Dendritic cell treated with granulocyte-macrophage colony-stimulating factor and Interleukin-4, amounts not matched to agents 40 ng/mL and 50 ng/mL, for 4 days (primary cell): ENCODE measurements around the gene WDR48.

Experiments
- H3K27ac Mint-ChIP-seq: one replicate; pipeline ENCODE4 v1.8.0; 2022; ENCODE audit warnings: mild to moderate bottlenecking, mixed read lengths
- H3K27me3 Mint-ChIP-seq: one replicate; pipeline ENCODE4 v1.8.0; 2022; ENCODE audit warnings: mild to moderate bottlenecking, mixed read lengths
- H3K36me3 Mint-ChIP-seq: one replicate; pipeline ENCODE4 v1.8.0; 2022; ENCODE audit warnings: low read depth, mixed read lengths
- H3K4me1 Mint-ChIP-seq: one replicate; pipeline ENCODE4 v1.8.0; 2022; ENCODE audit warnings: low read depth, mixed read lengths
- H3K4me3 Mint-ChIP-seq: one replicate; pipeline ENCODE4 v1.8.0; 2022; ENCODE audit warnings: mild to moderate bottlenecking, moderate library complexity, mixed read lengths
- H3K9me3 Mint-ChIP-seq: one replicate; pipeline ENCODE4 v1.8.0; 2022; ENCODE audit warnings: mixed read lengths
- intact Hi-C: fragments of 100-400 bp; cut with micrococcal nuclease; formaldehyde crosslinking; loops from one replicate; pipeline ENCODE4 v1.15.0; 2022

Gene WDR48

DNA sequence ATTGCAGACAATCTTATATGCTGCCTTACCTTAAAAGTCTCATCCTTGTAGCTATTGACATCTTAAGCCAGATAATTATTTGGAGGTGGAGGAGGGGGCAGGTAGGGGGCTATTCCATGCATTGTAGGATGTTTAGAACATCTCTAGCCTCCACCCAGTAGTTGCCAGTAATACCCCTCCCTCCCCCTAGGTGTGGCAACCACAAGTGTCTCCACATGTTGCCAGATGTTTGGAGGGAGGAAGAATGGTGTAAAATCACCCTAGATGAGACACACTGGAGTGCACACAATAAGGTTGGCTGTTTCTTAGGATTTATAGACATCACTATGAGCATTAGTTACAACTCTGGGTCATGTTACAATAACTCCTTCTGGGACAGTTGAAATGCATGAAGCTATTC is 28.2 kb downstream of the WDR48 start:
- Mint-ChIP-seq H3K4me1 (peaks cover 12% of the 10 kb centered on the region), H3K4me3 (no peak overlapping the region), H3K27ac (no peak overlapping the region), H3K36me3 (peaks cover 79% of the 10 kb centered on the region), H3K27me3 (no peaks in the 10 kb centered on the region), H3K9me3 (no peaks in the 10 kb centered on the region)
- intact Hi-C loops = no loop called here

- no peak overlapping the region for H3K27ac Mint-ChIP-seq
- H3K4me1 Mint-ChIP-seq = peaks cover 8% of the 10 kb centered on the region
- H3K27me3 Mint-ChIP-seq = no peaks in the 10 kb centered on the region
- no peaks in the 10 kb centered on the region for H3K9me3 Mint-ChIP-seq
- intact Hi-C loops = no loop called here
- H3K4me3 Mint-ChIP-seq = no peak overlapping the region
- H3K36me3 Mint-ChIP-seq = peaks cover 80% of the 10 kb centered on the region
These were observed 31.0 kb downstream of the WDR48 start for GRCh38 chr3:39082666-39083313.

DNA sequence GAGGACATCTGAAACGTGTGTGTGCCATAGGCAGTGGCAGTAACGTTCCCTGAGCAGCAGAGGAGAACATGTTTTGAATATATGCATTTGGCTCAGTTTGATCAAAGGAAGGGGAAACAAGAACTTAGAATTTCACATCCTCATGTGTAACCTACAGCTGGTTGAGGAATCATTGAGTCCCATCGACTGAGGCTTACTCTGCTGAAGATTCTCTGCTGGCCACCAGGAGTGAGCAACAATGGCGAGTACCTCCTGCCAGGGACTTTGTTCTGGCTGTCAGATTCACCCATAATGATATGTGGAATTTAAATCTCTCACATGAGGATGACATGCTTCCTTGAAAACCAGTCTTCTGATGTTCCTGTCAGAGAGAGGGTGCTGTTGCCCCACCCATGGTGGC is 34.3 kb downstream of the WDR48 start:
- intact Hi-C loops = no loop called here
- peaks cover 92% of the 10 kb centered on the region for H3K36me3 Mint-ChIP-seq

DNA sequence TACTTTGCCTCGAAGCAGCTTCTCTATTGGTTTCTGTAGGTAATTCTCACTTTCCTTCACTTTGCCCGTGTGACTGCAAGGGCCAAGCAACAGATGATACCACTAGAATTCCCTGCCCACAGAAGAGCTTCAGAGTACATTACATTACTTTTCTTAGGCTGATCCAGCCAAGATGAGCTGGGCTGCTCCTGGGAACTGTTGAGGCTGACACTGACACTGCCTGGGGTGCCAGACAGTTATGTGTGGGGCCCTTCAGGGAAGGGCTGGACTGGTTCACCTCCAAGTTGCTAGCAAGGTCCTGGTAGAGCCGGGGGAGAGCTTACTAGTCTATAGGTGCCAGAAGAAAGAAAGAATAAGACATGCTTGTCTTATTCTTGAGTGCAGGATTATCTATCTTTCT is 36.6 kb downstream of the WDR48 start:
- no peaks in the 10 kb centered on the region for H3K9me3 Mint-ChIP-seq
- H3K27ac Mint-ChIP-seq = no peak overlapping the region
- intact Hi-C loops = no loop called here
- H3K36me3 Mint-ChIP-seq = peaks cover 87% of the 10 kb centered on the region
- no peaks in the 10 kb centered on the region for H3K4me1 Mint-ChIP-seq
- H3K4me3 Mint-ChIP-seq = no peak overlapping the region
- no peaks in the 10 kb centered on the region for H3K27me3 Mint-ChIP-seq

More for the DNA sequence above, 34.3 kb downstream of the WDR48 start:
- Mint-ChIP-seq H3K27me3 (no peaks in the 10 kb centered on the region), H3K4me3 (no peak overlapping the region), H3K4me1 (peaks cover 8% of the 10 kb centered on the region), H3K27ac (no peak overlapping the region), H3K9me3 (no peaks in the 10 kb centered on the region)

DNA sequence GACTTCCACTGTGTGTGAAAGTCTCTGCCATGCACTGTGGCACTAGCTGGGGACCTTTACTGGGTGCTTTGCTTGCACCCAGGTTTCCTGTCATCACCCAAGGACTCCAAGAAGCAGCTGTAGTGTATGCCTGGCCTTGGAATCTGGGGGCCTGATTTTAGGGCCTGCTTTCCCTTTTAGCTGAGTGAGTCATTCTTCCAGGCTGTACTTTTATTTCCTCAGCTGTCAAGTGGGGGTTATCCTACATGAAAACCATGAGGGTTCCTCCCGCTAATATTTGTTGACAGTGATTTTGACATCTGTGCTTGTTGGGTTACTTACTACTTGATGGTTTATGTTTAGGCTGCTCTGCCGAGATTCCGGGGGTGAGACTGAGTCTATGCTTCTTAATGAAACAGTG is 37.1 kb downstream of the WDR48 start:
- no peaks in the 10 kb centered on the region for H3K9me3 Mint-ChIP-seq
- no peak overlapping the region for H3K27ac Mint-ChIP-seq
- H3K4me3 Mint-ChIP-seq = no peak overlapping the region
- no peaks in the 10 kb centered on the region for H3K4me1 Mint-ChIP-seq
- intact Hi-C loops = no loop called here
- peaks cover 87% of the 10 kb centered on the region for H3K36me3 Mint-ChIP-seq
- no peaks in the 10 kb centered on the region for H3K27me3 Mint-ChIP-seq

DNA sequence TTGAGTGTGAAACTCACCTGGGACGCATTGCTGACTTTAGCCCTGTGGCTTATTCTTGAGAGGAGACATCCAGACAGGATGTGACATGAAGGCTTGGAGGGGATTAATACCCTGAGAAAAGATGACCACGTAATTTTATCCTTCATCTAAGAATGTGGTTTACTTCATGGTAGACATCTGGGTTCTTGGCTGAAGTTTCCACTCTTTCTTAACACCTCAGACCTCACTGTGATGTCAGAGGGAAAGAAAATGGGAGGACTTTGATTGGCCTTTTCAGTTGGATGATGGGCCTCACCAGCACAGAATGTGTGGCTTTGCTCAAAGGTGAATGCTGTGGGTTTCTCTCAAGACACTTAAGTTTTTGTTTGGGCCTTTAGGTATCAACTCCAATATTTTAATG is 39.1 kb downstream of the WDR48 start:
- Mint-ChIP-seq H3K9me3 (no peaks in the 10 kb centered on the region), H3K36me3 (peaks cover 94% of the 10 kb centered on the region), H3K27me3 (no peaks in the 10 kb centered on the region), H3K4me1 (no peaks in the 10 kb centered on the region), H3K4me3 (no peak overlapping the region), H3K27ac (no peak overlapping the region)
- intact Hi-C loops = no loop called here

- Mint-ChIP-seq H3K4me1 (no peaks in the 10 kb centered on the region), H3K27me3 (no peaks in the 10 kb centered on the region), H3K4me3 (no peak overlapping the region), H3K27ac (no peak overlapping the region), H3K36me3 (peaks cover 94% of the 10 kb centered on the region), H3K9me3 (no peaks in the 10 kb centered on the region)
- intact Hi-C loops = no loop called here
These were observed 43.2 kb downstream of the WDR48 start for GRCh38 chr3:39094851-39095677.

GRCh38 chr3:39095778-39096177 is 44.0 kb downstream of the WDR48 start:
- peaks cover 94% of the 10 kb centered on the region for H3K36me3 Mint-ChIP-seq
- intact Hi-C loops = no loop called here
- H3K27ac Mint-ChIP-seq = no peak overlapping the region
- no peaks in the 10 kb centered on the region for H3K4me1 Mint-ChIP-seq
- H3K9me3 Mint-ChIP-seq = no peaks in the 10 kb centered on the region
- no peak overlapping the region for H3K4me3 Mint-ChIP-seq
- H3K27me3 Mint-ChIP-seq = no peaks in the 10 kb centered on the region

DNA sequence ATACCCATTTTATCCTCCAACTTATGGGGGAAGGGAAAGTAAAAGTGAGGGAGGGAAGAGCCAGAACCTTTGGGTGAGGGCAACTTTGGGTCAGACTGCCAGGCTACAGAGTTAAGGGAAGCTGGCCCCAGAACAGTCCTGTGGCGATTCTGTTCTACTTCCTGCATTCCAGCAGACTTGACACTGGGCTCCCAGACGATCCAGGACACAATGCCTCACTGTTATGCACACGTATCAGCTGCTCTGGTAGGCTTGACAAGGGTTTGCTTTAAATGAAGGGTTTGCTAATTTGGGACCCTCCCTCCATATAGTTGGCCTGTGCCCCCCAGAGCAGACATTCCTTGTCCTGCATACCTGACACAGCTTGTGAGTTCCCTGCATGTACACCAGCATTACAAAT is 45.0 kb downstream of the WDR48 start:
- intact Hi-C loops = no loop called here
- H3K4me1 Mint-ChIP-seq = peaks cover 7% of the 10 kb centered on the region
- no peak overlapping the region for H3K4me3 Mint-ChIP-seq
- H3K9me3 Mint-ChIP-seq = no peaks in the 10 kb centered on the region
- peaks cover 94% of the 10 kb centered on the region for H3K36me3 Mint-ChIP-seq
- H3K27me3 Mint-ChIP-seq = no peaks in the 10 kb centered on the region
- H3K27ac Mint-ChIP-seq = no peak overlapping the region

DNA sequence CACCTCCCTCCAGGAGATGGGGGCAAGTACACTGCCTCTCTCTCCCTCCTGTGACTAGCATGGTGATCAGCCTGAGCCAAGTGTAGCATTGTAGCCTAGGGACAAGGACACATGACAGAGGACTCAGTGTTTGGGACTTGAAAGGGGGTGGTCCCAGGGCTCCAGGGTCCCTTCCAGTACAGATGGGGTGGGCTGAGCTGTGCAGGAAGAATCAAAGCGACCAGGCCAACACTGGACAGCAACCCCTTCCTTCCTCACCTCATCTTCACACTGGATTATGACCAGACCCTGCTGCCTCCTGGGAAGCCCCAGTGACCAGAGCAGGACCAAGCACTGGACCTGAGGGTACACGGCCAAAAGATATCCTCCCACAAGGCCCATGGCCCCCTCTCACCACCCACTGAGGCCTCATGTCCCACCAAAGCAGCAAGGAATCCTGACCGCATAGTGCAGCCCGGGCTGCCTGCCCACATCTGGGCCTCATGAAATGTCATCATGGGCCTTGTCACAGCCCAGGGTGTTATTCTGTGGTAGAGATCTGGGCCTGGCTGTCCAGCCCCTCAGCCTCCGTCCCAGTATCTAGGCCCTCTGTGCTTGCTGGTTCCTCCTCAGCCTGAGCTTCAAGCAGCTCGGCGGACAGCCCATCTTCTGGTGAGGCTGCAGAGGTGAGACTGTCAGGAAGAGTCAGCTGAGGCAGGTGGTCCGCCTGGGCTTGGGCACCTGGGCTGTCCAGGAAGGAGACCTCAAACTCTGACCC is 46.1 kb downstream of the WDR48 start:
- Mint-ChIP-seq H3K27ac (no peak overlapping the region), H3K9me3 (no peaks in the 10 kb centered on the region), H3K27me3 (no peaks in the 10 kb centered on the region), H3K4me1 (peaks cover 15% of the 10 kb centered on the region), H3K36me3 (peaks cover 92% of the 10 kb centered on the region), H3K4me3 (no peak overlapping the region)
- intact Hi-C loops = no loop called here

DNA sequence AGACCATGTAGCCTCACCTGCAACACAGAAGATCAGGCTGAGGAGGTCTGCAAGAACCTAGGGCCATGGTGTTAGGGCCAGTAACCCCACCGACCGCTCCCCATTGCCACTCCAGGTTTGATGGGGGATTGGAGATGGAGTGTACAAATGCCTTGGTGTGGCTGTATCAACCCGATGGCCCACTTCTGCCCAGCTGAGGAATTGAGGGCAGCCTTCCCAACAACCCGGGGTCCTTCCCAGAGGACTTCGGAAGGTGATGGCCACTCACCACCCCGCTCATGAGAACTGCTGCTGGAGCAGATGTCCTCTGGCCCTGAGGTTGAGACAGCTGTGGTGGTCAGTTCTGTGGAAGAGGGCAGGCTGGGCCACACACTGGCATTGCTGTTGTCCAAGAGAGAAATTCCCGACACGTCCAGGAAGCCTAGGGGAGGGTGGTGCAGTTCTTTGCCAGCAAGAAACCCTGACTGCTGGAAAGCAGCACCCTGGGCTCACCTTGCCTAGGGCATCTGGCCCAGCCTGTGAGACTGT is 46.7 kb downstream of the WDR48 start:
- H3K4me3 Mint-ChIP-seq = no peak overlapping the region
- peaks cover 21% of the 10 kb centered on the region for H3K4me1 Mint-ChIP-seq
- intact Hi-C loops = no loop called here
- no peaks in the 10 kb centered on the region for H3K9me3 Mint-ChIP-seq
- peaks cover 92% of the 10 kb centered on the region for H3K36me3 Mint-ChIP-seq
- H3K27me3 Mint-ChIP-seq = no peaks in the 10 kb centered on the region
- H3K27ac Mint-ChIP-seq = no peak overlapping the region

DNA sequence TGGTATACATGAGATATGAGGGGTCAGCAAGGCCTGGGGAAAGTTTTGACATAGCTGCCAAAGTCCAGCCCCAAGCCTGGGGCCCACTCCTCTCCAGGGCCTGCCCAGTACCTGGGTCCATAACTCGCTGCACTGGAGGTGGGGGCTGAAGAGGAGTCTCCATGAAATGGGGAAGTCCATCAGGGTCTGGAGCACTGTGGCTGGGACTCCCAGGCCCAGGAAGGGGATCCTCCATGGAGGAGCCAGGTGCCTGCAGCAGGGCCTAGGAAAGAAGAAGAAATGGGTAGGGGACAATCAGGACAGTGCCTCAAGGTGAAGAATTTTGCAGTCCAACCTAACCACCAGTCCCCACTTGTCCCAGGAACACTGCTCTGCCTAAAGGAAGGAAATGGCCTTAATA is 47.4 kb downstream of the WDR48 start:
- H3K27me3 Mint-ChIP-seq = no peaks in the 10 kb centered on the region
- H3K4me3 Mint-ChIP-seq = no peak overlapping the region
- peaks cover 89% of the 10 kb centered on the region for H3K36me3 Mint-ChIP-seq
- H3K9me3 Mint-ChIP-seq = no peaks in the 10 kb centered on the region
- intact Hi-C loops = no loop called here
- H3K4me1 Mint-ChIP-seq = peaks cover 28% of the 10 kb centered on the region
- no peak overlapping the region for H3K27ac Mint-ChIP-seq

DNA sequence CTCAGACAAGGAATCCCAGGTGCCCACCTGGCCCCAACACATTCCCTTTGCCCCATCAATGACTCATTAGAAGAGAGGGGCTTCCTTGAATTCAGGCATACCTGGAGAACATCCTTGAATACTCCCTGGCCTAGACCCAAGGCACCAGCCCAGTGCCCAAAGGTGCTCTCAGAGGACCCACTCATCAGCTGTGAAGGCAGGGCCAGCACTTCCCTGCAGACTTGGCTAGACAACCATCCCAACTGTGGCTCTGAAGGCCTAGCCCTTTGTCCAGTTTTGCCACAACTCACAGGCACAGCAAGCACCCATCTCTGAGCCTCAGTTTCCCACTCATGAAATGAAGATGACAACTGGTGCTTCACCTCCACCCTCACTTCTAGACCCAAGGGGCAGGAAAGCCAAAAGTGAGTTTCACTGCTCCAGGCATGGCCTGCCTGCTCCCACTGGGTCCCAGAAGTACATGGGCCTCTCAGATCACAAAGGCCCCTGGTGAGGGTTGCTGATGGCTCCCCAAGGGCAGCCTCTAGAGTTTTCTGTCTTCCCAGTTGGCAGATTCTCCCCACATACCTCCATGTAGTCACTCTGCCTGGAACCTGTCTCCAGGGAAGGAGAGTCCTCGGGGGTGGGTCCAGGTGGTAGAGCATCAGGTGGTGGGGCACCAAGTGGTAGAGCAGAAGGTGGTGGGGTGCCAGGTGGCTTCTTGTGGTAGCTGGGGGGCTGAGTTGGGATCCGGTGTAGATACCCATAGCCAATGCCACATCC is 48.1 kb downstream of the WDR48 start:
- no peak overlapping the region for H3K4me3 Mint-ChIP-seq
- H3K27me3 Mint-ChIP-seq = no peaks in the 10 kb centered on the region
- H3K36me3 Mint-ChIP-seq = peaks cover 85% of the 10 kb centered on the region
- intact Hi-C loops = loop anchor here (2.0 kb wide), 1 partner anchor 193 kb away; no protein-coding TSS in a partner anchor
- H3K27ac Mint-ChIP-seq = no peak overlapping the region
- peaks cover 34% of the 10 kb centered on the region for H3K4me1 Mint-ChIP-seq
- no peaks in the 10 kb centered on the region for H3K9me3 Mint-ChIP-seq
